Cardiac muscle cell (in vitro differentiated cells and primary cell): ENCODE results near the gene CKM. TPM values are rescaled to one million over a fixed set of nuclear protein-coding genes. Genes with fewer than 3 reads are reported as not detected.

ENCODE experiments used
- DNase-seq, 2 donors: peaks; one replicate each; pipeline versions ENCODE4 v3.0.0 to v3.0.0-alpha.2; 2010 to 2017; ENCODE audit warnings: low read depth in 1 of 2, low spot score in 1 of 2
- H3K27ac ChIP-seq: fragments of 200-600 bp; sonication (generic); 2 replicates; pipeline ENCODE4 v1.5.1; 2016
- H3K27me3 ChIP-seq: fragments of 200-600 bp; sonication (generic); 2 replicates; pipeline ENCODE4 v1.6.0; 2016; ENCODE audit warnings: control low read depth
- H3K36me3 ChIP-seq: fragments of 200-600 bp; sonication (generic); 2 replicates; pipeline ENCODE4 v1.5.1; 2016; ENCODE audit warnings: control low read depth
- H3K4me1 ChIP-seq: fragments of 200-600 bp; sonication (generic); 2 replicates; pipeline ENCODE4 v1.8.1; 2017; ENCODE audit warnings: low read depth, mild to moderate bottlenecking, mixed run types
- H3K4me3 ChIP-seq: fragments of 200-600 bp; sonication (generic); 2 replicates; pipeline ENCODE4 v1.5.1; 2016; ENCODE audit warnings: mild to moderate bottlenecking
- H3K9me3 ChIP-seq: fragments of 200-600 bp; sonication (generic); 2 replicates; pipeline ENCODE4 v1.5.1; 2017; ENCODE audit warnings: low read depth, mild to moderate bottlenecking, control low read depth
- polyA plus RNA-seq: library from polyadenylated mRNA; unstranded; fragments of >200 nt; fragmentation: Nextera tagmentation; extraction: Ambion mirVana; gene quantifications from 2 replicates; pipeline ENCODE4 v1.2.1, GENCODE V29; 2016
- total RNA-seq: library from RNA; depleted of rRNA; stranded (reverse); fragments of >200 nt; gene quantifications from 2 replicates; pipeline ENCODE4 v1.2.3, GENCODE V29; 2016
- TF ChIP-seq, protein P1 (sequence below): IDR thresholded peaks from 2 replicates; pipeline ENCODE4 v1.5.1; 2012; ENCODE audit warnings: low read depth, mild to moderate bottlenecking, low read length

Gene CKM
- total and polyA plus RNA-seq, 2 experiments from 2014 or later, result 406 to 529 TPM

DNA sequence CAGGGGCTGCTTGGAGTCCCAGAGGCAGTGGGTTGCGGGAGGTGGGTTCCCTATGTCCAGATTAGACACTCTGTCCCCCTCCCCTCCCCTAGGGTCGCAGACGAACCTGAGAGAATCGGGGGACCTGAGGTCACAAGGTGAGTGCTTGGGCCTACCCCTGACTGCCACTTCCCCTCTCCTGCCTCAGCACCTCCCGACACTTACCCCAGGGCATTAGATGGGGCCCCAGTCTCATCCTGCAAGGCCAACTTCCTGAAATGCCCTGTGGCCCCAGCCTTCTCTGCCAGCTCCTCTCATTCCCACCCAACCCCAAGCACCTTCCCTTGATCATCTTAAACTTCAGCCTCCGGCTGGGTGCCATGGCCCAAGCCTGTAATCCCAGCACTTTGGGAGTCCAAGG lies 23.0 kb downstream of the CKM start:
- no peaks in the 10 kb centered on the region for H3K4me1 ChIP-seq
- H3K9me3 ChIP-seq, result no peaks in the 10 kb centered on the region
- no peaks in the 10 kb centered on the region for H3K36me3 ChIP-seq
- no peak for DNase-seq
- no peaks in the 10 kb centered on the region for H3K27me3 ChIP-seq
- no peak overlapping the region for H3K4me3 ChIP-seq
- no peak overlapping the region for H3K27ac ChIP-seq
- TF ChIP-seq, protein P1, sequence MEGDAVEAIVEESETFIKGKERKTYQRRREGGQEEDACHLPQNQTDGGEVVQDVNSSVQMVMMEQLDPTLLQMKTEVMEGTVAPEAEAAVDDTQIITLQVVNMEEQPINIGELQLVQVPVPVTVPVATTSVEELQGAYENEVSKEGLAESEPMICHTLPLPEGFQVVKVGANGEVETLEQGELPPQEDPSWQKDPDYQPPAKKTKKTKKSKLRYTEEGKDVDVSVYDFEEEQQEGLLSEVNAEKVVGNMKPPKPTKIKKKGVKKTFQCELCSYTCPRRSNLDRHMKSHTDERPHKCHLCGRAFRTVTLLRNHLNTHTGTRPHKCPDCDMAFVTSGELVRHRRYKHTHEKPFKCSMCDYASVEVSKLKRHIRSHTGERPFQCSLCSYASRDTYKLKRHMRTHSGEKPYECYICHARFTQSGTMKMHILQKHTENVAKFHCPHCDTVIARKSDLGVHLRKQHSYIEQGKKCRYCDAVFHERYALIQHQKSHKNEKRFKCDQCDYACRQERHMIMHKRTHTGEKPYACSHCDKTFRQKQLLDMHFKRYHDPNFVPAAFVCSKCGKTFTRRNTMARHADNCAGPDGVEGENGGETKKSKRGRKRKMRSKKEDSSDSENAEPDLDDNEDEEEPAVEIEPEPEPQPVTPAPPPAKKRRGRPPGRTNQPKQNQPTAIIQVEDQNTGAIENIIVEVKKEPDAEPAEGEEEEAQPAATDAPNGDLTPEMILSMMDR, result no peak

DNA sequence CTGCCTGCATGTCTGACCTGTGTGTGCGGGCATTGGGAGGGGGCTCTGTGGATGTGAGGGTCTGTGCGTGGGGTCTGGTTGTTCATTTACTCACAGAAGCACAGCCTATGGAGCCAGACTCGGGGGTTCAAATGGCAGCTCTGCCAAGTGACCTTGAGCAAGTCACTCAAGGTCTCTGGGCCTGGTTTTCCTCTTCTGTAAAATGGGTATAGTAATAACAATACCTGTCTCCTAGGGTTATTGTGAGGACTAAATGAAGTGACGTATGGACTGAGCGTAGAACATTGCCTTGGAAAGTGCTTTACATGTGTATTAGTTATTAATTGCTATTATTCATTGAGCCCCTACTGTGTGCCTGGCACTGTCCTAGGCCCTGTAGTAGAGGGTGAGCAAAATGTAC lies 24.4 kb downstream of the CKM start:
- no peak overlapping the region for H3K27ac ChIP-seq
- no peaks in the 10 kb centered on the region for H3K36me3 ChIP-seq
- DNase-seq, result no peak
- no peaks in the 10 kb centered on the region for H3K27me3 ChIP-seq
- no peaks in the 10 kb centered on the region for H3K4me1 ChIP-seq
- no peak overlapping the region for H3K4me3 ChIP-seq
- no peaks in the 10 kb centered on the region for H3K9me3 ChIP-seq
- TF ChIP-seq, protein P1, result no peak

DNA sequence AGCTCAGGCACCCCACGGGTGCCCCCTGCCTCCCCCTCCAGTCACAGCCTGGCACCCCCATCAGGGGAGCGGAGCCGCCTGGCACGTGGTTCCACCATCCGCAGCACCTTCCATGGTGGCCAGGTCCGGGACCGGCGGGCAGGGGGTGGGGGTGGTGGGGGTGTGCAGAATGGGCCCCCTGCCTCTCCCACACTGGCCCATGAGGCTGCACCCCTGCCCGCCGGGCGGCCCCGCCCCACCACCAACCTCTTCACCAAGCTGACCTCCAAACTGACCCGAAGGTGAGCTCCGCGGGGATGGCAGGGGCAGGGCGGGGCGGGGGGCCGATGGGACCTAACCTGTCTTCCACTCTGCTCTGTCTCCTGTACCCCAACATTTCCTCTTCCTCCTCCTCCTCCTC lies 25.0 kb downstream of the CKM start:
- H3K4me1 ChIP-seq, result no peaks in the 10 kb centered on the region
- H3K4me3 ChIP-seq, result no peak overlapping the region
- no peaks in the 10 kb centered on the region for H3K9me3 ChIP-seq
- H3K27ac ChIP-seq, result no peak overlapping the region
- DNase-seq, result no peak
- H3K27me3 ChIP-seq, result no peaks in the 10 kb centered on the region
- TF ChIP-seq, protein P1, result no peak
- H3K36me3 ChIP-seq, result no peaks in the 10 kb centered on the region

DNA sequence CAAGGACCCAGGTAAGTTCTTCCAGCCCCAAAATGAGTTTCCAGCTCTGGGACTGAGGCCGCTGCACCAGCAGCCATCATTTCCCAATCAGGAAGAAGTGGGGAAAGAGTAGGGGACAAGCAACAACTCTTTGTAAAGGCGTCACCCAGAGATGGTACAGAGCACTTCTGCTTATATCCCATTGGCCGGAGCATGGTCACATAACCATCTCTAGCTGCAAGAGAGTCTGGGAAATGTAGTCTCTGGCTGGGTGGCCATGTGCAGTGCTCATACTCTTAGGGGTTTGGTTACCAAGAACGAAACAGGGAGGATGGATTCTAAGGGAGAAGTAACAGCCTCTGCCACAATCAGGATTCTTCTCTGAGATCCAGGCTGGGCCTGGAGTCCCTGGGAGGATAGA lies 26.3 kb downstream of the CKM start:
- no peak overlapping the region for H3K27ac ChIP-seq
- DNase-seq, result no peak
- no peak overlapping the region for H3K4me3 ChIP-seq
- TF ChIP-seq, protein P1, result no peak
- no peaks in the 10 kb centered on the region for H3K36me3 ChIP-seq
- no peaks in the 10 kb centered on the region for H3K27me3 ChIP-seq
- H3K4me1 ChIP-seq, result no peaks in the 10 kb centered on the region
- H3K9me3 ChIP-seq, result no peaks in the 10 kb centered on the region

DNA sequence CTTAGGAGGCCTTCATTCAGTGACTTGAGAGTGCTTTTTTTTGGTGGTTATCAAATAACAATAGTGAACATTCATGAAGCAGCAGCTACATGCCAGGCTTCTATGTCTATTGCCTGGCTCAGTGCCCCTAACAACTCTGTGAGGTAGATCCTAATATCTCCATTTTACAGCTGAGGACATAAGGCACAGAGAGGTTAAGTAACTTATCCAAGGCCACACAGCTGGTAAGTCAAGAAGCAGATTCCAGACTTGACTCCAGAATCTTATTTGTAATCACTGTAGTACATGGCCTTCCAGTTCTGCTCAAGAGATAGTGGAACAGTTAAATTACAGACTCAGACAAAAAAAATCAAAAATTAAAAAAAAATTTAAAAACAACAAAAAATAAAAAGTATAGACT lies 26.8 kb downstream of the CKM start:
- Histone ChIP-seq H3K27me3 (no peaks in the 10 kb centered on the region), H3K36me3 (no peaks in the 10 kb centered on the region), H3K9me3 (no peaks in the 10 kb centered on the region), H3K4me1 (no peaks in the 10 kb centered on the region), H3K4me3 (no peak overlapping the region), H3K27ac (no peak overlapping the region)
- TF ChIP-seq, protein P1, result no peak
- DNase-seq, result no peak
